HG03354 (cell line): ENCODE data around the gene SBSN.

ENCODE experiments used
- ATAC-seq: cut with Tn5 transposase; IDR thresholded peaks from one replicate; pipeline ENCODE4 v1.9.1; 2021; ENCODE audit warnings: mild to moderate bottlenecking; ENCODE audit not compliant: unreplicated experiment, poor library complexity, severe bottlenecking

Gene SBSN, protein sequence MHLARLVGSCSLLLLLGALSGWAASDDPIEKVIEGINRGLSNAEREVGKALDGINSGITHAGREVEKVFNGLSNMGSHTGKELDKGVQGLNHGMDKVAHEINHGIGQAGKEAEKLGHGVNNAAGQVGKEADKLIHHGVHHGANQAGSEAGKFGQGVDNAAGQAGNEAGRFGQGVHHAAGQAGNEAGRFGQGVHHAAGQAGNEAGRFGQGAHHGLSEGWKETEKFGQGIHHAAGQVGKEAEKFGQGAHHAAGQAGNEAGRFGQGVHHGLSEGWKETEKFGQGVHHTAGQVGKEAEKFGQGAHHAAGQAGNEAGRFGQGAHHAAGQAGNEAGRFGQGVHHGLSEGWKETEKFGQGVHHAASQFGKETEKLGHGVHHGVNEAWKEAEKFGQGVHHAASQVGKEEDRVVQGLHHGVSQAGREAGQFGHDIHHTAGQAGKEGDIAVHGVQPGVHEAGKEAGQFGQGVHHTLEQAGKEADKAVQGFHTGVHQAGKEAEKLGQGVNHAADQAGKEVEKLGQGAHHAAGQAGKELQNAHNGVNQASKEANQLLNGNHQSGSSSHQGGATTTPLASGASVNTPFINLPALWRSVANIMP

GRCh38 chr19:35528218-35529038 is at the start of gene SBSN:
TSS of gene SBSN (minus strand) at chr19:35528311. CDS start at chr19:35528281, 30 bp downstream.
- ATAC-seq = no peak

DNA sequence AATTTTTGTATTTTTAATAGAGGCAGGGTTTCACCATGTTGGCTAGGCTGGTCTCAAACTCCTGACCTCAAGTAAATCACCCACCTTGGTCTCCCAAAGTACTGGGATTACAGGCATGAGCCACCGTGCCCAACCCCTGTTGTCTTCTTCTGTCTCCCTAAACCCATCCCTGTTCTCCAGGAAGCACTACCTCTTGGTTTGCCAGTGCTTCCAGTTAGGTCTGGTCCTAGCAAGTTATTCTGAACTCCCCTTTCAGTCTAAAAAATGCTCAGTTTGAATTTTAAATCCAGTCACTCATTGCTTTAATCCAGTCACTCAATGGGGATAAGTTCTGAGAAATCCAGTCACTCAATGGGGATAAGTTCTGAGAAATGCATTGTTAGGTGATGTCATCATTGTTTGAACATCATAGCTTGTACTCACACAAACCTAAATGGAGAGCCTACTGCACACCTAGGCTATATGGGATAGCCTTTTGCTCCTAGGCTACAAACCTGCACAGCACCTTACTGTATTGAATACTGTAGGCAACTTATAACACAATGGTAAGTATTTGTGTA is 43.4 kb upstream of the SBSN start:
- no peak for ATAC-seq

GRCh38 chr19:35569281-35569781 is 41.2 kb upstream of the SBSN start:
- ATAC-seq = no peak

GRCh38 chr19:35566738-35567137 is 38.6 kb upstream of the SBSN start:
- ATAC-seq = no peak

DNA sequence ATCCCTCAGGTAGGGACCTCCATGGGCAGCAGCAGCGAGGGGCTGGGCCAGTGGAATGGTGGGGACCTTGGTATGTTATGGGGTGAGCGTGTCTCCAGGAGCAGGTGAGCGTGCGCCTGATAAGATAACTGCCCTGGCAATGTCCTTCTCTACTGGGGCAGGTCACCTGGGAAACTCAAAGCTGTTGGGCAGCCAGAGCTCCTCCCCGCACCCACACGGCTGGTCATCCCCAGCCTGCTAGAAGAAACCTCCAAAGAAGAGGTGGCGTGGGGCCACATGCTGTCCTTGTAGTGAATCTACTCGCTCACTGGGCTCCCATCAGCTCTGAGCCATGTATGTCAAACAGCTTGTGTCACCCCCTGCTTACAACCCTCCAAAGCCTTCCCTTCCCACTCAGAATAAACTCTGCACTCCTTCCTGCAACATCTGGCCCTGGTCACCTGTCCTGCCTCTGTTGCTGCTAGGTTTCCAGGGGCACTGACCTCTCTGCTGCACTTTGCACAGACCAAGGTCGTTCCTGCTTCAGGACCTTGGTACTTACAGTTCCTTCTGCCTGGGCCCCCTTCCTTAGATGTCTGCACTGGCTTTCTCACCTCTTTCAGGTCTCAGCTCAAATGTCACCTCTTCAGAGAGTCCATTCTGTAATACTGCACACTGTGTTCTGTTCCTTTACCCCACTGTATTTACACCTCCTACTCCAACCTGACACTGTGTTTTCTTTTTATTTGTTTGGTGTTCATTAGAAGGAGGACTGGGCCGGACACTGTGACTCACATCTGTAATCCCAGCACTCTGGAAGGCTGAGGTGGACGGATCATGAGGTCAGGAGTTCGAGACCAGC is 37.1 kb upstream of the SBSN start:
- no peak for ATAC-seq

DNA sequence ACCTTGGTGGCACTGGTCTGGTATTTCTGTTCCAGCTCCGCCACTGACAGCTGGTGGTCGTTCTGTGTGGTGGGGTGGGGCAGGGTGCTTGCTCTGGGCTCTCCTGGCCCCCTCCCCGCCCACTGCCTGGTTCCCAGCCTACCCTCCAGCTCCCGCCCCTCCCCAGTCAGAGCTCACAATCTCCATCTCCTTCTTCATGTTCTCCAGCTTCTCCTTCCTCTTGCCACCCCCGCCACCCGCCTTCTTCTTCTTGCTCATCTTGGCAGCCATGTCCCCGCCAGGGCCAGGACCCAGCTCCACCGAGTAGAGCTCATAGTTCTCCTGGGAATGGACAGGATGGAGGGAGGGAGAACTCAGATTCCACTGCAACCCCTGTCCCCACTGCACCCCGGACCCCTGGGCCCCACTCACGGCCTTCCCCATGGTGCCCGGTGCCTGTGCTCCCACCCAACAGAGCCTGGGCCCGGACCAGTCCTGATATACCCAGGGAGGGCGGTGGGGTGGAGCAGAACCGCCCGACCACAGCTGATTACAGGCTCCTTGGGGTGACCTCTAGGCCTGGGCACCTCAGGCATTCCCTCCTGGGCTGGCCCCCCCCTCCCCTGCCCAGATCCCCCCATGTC is 35.2 kb upstream of the SBSN start, which contains the start of gene ATP4A:
ATP4A (minus strand) TSS at position 452 of the 623 bp plus-strand sequence; CDS start at position 423, 29 bp downstream.
- no peak for ATAC-seq

- no peak for ATAC-seq
These were observed 34.7 kb upstream of the SBSN start for GRCh38 chr19:35562776-35563175.

DNA sequence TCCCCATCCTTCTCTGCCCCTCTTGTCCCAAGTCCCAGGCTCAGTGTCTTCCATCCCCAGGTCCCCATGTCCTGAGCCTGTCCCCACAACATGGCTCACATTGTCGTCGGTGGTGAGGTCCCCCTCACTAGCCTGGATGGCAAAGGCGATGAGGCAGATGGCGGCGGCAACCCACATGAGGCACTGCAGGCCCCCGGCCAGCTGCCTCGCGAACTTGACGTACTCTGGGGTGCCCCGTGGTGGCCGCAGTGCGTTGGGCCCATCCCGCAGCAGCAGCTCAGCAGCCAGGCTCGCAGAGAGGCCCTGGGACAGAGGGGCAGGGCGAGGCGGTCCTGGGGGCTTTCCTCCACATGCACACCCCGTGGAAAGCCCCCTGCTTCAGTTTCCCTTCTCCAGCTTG is 34.2 kb upstream of the SBSN start:
- no peak for ATAC-seq

DNA sequence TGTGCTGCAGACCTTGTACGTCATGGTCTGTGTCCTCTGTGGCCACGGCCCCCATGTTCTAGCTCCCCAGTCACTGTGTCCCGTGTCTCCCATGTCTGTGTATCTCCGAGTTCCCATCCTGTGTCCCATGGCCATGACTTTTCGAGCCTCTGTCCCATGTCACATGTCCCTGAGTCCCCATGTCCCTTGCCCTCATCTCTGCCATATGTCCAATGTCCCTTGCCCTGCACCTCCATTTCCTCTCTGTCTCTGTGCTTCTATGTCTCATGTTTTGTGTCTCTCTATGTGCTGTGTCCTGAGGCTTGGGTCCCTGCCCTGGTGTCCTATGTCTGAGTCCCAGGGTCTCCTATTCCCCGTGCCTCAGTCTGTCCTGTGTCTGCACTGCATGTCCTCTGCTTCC is 33.3 kb upstream of the SBSN start:
- no peak for ATAC-seq

GRCh38 chr19:35560677-35561076 is 32.6 kb upstream of the SBSN start:
- ATAC-seq = no peak

- no peak for ATAC-seq
These were observed 32.2 kb upstream of the SBSN start for GRCh38 chr19:35560271-35560670.

DNA sequence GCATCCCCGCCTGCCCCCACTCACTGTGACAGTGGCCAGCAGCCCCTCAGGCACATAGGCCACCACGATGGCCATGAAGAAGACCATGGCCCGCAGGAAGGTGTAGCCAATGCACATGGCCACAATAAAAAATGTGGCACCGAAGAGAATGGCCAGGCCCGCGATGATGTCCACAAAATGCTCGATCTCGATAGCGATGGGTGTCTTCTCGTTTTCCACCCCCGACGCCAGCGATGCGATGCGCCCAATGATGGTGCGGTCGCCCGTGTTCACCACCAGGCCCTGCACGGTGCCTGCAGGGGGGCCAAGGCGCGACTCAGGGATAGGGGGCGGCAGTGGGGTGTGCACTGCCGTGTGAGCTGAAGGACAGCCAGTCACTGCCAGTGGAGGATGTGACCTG is 31.7 kb upstream of the SBSN start:
- no peak for ATAC-seq

DNA sequence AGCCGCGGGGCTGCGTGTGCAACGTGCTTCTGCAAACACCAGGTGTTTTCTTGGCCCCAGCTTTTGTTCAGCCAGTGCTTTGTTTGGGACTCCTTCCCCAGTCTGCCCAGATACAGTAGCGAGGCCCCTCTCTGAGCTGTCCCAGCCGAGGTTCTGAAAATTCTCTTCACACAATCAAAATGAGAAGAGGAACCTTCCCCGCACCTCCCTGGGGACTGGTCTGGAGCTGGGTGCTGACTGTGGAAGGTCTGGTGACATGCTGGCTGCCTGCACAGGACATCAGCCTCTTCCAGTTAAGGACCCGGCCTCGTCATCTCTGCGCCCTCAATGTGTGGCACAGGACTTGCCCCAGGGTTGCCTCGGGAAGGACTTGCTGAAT is 31.2 kb upstream of the SBSN start:
- ATAC-seq = peak; percentile 74

DNA sequence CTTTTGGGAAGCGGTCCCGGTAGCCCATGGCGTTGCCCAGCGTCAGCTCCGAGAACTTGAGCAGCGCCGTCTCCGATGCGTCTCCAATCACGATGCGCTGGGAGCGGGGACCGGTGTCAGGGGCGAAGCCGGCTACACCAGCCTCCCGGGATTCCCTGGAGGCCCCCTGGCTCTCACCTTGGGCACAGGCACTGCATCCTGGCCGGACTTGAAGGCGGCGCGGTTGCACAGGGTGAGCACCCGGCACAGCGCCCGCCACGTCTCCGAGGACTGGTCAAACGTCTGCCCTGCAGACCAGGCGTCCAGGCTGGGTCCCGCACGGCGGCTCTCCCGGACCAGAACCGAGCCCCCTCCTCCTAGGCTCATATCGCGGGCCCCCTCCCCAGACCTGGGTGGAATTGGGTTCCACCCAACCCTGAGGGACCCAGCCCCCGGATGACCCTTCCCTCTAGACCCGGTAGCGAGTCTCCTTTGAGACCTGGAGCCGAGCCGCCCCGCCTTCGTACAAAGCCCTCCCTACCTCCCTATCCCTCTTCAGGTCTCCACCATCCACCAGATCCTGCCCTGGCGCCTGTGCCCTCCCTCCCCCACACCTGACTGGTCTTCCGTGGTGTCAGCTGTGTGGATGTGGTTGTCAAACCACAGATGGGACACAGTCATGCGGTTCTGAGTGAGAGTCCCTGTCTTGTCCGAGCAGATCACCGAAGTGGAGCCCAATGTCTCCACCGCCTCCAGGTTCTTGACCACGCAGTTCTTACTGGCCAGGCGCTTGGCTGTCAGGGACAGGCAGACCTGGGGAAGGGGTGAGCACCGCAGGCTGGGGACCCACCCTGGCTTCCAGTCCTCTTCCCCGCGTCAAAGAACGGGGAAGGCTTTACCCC is 30.5 kb upstream of the SBSN start:
- no peak for ATAC-seq

GRCh38 chr19:35557539-35558399 is 29.7 kb upstream of the SBSN start:
- no peak for ATAC-seq

DNA sequence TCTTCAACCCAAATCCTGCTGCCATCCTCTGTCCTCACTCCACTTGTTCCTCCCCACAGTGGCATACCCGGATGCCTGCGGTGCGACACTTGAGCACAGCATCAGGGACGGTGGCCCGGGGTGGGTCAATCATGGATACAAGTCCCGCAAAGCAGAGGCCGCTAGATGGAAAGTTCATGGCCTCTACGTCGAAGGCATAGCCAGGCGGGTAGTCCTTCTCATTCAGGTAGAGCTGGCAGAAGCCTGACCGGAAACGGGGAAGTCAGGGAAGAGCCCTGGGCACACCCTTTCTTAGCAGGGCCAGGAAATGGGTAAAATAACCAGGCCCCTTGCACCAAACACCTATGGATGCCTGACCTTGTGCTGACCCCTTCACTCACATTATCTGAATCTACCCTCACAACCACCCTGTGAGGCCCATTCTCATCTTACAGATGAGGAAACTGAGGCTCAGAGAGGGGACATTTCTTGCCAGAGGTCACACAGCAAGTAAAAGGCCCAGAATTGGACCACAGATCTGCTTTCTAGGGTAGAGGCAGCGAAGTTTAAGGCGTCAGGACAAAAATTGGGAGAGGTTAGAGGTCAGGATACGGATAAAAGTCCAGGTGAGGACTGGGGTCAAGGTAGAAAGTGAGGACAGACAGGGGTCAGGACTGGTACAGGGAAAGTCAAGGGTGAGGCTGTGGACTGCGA is 28.9 kb upstream of the SBSN start:
- ATAC-seq = no peak
